ENCODE measurements around the gene FILIP1L. TPM values are rescaled to one million over a fixed set of nuclear protein-coding genes. Genes with fewer than 3 reads are reported as not detected.

The FILIP1L gene
- total and polyA plus RNA-seq, 2 of the 8 experiments (the other 6 are each of a cell fraction or from before 2014, with no cell fraction given), result 0.06 to 0.09 TPM

DNA sequence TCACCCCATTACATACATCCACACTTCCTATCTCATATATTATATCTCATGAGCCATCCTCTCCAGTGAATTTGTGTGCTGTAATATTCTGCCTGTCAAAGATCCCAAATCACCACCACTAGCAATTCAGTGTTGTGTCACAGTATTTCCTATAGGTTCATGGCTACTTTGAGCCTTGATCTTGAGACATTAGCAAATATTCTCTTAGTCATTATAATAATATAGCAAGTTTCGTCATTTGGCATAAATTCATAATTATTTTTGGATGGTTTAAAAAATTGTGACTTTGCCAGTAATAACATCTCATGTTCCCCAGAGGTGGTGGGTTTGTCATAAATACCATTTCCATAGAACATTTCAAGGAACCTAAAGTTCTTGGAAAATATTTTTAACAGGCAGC is 249.0 kb downstream of the FILIP1L start:
- no peak overlapping the region for H3K27ac ChIP-seq (ENCODE audit: low read depth, low read length)
- H3K4me2 ChIP-seq (ENCODE audit: insufficient read depth in 1 of 2, low read depth in 2 of 2, low read length in 2 of 2), result no peak overlapping the region
- no peak overlapping the region for H2AFZ ChIP-seq (ENCODE audit: low read length)
- H3K36me3 ChIP-seq (ENCODE audit: control insufficient read depth in 2 of 4, insufficient read depth in 4 of 4, low read length in 3 of 4), result no peaks in the 10 kb centered on the region; a peak in 1 of 8 replicates
- no peak overlapping the region for H2BK5ac ChIP-seq (ENCODE audit: low read depth, low read length)
- H3K79me1 ChIP-seq (ENCODE audit: low read depth, low read length), result no peaks in the 10 kb centered on the region
- POLR2A ChIA-PET (ENCODE audit: partially characterized antibody), result no interaction called here
- H2BK12ac ChIP-seq (ENCODE audit: low read depth, low read length), result no peak overlapping the region
- no peak overlapping the region for H2AK5ac ChIP-seq (ENCODE audit: low read depth, low read length)
- DNase-seq (ENCODE audit: low read depth in 1 of 2, low spot score in 2 of 2) (no peak), FAIRE-seq (no peak)
- H3K56ac ChIP-seq (replicated peaks; ENCODE audit: insufficient read length, low read depth, low read length), result no peak overlapping the region
- TF ChIP-seq KDM1A (IDR thresholded peaks at IDR 0.05; ENCODE audit: borderline replicate concordance, low read length) (no peak), SIRT6 (IDR thresholded peaks at IDR 0.05; ENCODE audit: low read length) (no peak), KDM4A (IDR thresholded peaks at IDR 0.05; ENCODE audit: low read depth, low read length, severe bottlenecking) (no peak), ZNF274 (IDR thresholded peaks at IDR 0.05; ENCODE audit: borderline replicate concordance, extremely low read depth, low read length) (no peak), TAF7 (optimal IDR thresholded peaks at IDR 0.05; ENCODE audit: borderline replicate concordance, low read depth, low read length) (no peak), POLR2A (IDR thresholded peaks at IDR 0.05; ENCODE audit: control extremely low read depth in 1 of 2, low read depth in 2 of 2, low read length in 2 of 2) (no peak), POU5F1 (IDR thresholded peaks at IDR 0.05; ENCODE audit: low read depth, low read length) (no peak), POLR2AphosphoS5 (IDR thresholded peaks at IDR 0.05; ENCODE audit: low read depth, low read length) (no peak), CREB1 (IDR thresholded peaks at IDR 0.05) (no peak)
- H4K91ac ChIP-seq (replicated peaks; ENCODE audit: insufficient read length, low read length), result no peak overlapping the region
- H3K4ac ChIP-seq (replicated peaks; ENCODE audit: insufficient read length, low read depth, low read length), result no peak overlapping the region
- peaks cover 5 to 7% of the 10 kb centered on the region in 2 experiments for H4K20me1 ChIP-seq (replicated peaks in 1 of 2; ENCODE audit: control insufficient read depth in 1 of 2, insufficient read depth in 2 of 2, low read length in 2 of 2)
- peaks cover 0 to 12% (median 5%) of the 10 kb centered on the region in 4 experiments; a peak in 4 of 7 replicates for H3K27me3 ChIP-seq (replicated peaks in 1 of 4; ENCODE audit: control insufficient read depth in 3 of 4, extremely low read depth in 1 of 4, insufficient read depth in 3 of 4, low read length in 3 of 4)
- no peak overlapping the region for H3K23ac ChIP-seq (ENCODE audit: insufficient read length)
- CTCF ChIA-PET (ENCODE audit: partially characterized antibody), result interaction anchor here (1.4 kb wide), 1 partner anchor 10 kb away, joined by 3 read pairs; no protein-coding TSS in a partner anchor
- H2BK120ac ChIP-seq (replicated peaks; ENCODE audit: low read depth, low read length), result no peak overlapping the region
- no peak overlapping the region for H4K5ac ChIP-seq (ENCODE audit: insufficient read length, low read depth, low read length)
- H3K9me3 ChIP-seq (ENCODE audit: insufficient read depth in 2 of 2, low read depth in 1 of 2, low read length in 1 of 2), result no peaks in the 10 kb centered on the region
- no peaks in the 10 kb centered on the region for H3K79me2 ChIP-seq (ENCODE audit: control insufficient read depth in 1 of 2, insufficient read depth in 2 of 2, low read length in 2 of 2)
- no peaks in the 10 kb centered on the region for H3K23me2 ChIP-seq (ENCODE audit: low read depth, low read length)
- H3K9ac ChIP-seq (replicated peaks in 1 of 4; ENCODE audit: extremely low read depth in 1 of 4, low read depth in 3 of 4, low read length in 3 of 4), result no peak overlapping the region
- no peak overlapping the region for H4K8ac ChIP-seq (ENCODE audit: extremely low read depth, insufficient read depth, low read length)
- H3K14ac ChIP-seq (ENCODE audit: insufficient read length), result no peak overlapping the region
- H2BK15ac ChIP-seq (ENCODE audit: low read length), result no peak overlapping the region
- 89% methylated on average over 1 of the region's 1 CpG; no CpG with 5 or more reads in 1 of the 2 experiments for WGBS, 2 experiments (ENCODE audit: extremely low coverage in 1 of 2, insufficient coverage in 1 of 2, insufficient read length in 1 of 2, insufficient replicate concordance in 2 of 2, low coverage in 1 of 2, low lambda C conversion rate in 2 of 2, missing lambda C conversion rate in 1 of 2)
- no peak overlapping the region for H2BK20ac ChIP-seq (ENCODE audit: low read length)
- no peak overlapping the region for H3K18ac ChIP-seq (ENCODE audit: extremely low read depth, low read length)
- no peaks in the 10 kb centered on the region; a peak in 1 of 7 replicates for H3K4me1 ChIP-seq (replicated peaks in 1 of 4; ENCODE audit: control insufficient read depth in 3 of 4, insufficient read depth in 4 of 4, low read length in 3 of 4)
- no peak overlapping the region for H3K4me3 ChIP-seq (ENCODE audit: extremely low read depth in 1 of 4, insufficient read depth in 2 of 4, low read depth in 3 of 4, low read length in 4 of 4)

Measured in H1 (cell line).